Panc1 (cell line): Measurements from ENCODE around the gene SLC66A1. TPM values are rescaled to one million over a fixed set of nuclear protein-coding genes. Genes with fewer than 3 reads are reported as not detected.

ENCODE experiments used
- ATAC-seq: fragments of 200-7000 bp; cut with Tn5 transposase; 2 replicates; pipeline ENCODE4 v1.9.1; 2020; ENCODE audit warnings: mild to moderate bottlenecking, moderate library complexity
- BruUV-seq: library from RNA; stranded (reverse); fragments of 400-500 nt; replicated peaks from 2 replicates; lab custom pipeline; 2021; lab: Mats Ljungman, UMichigan
- CTCF ChIA-PET: fragments of 300-600 bp; sonication (Branson Sonifier 250); formaldehyde crosslinking; loops from one replicate; lab custom pipeline; 2022; ENCODE audit warnings: antibody characterized with exemption; lab: Charles Lee
- POLR2A ChIA-PET: fragments of 300-600 bp; sonication (Branson Sonifier 250); formaldehyde crosslinking; loops from one replicate; lab custom pipeline; 2022; ENCODE audit warnings: antibody characterized with exemption; lab: Charles Lee
- DNase-seq: peaks from one replicate; pipeline ENCODE4 v3.0.0-alpha.2; 2010; ENCODE audit warnings: low read depth, low spot score
- H3K27ac ChIP-seq: 2 replicates; pipeline ENCODE4 v1.5.1; 2011; ENCODE audit warnings: mild to moderate bottlenecking, low read length, inconsistent platforms
- H3K27me3 ChIP-seq: fragments of 200-500 bp; sonication (Bioruptor generic); 2 replicates; pipeline ENCODE4 v1.6.0; 2014; ENCODE audit warnings: low read length, inconsistent platforms; ENCODE audit not compliant: control insufficient read depth, insufficient read depth
- H3K36me3 ChIP-seq: fragments of 200-500 bp; sonication (Bioruptor generic); 2 replicates; pipeline ENCODE4 v1.5.1; 2014; ENCODE audit warnings: inconsistent platforms, mild to moderate bottlenecking, low read length, moderate library complexity; ENCODE audit not compliant: control insufficient read depth, insufficient read depth
- H3K4me1 ChIP-seq: 2 replicates; pipeline ENCODE4 v1.5.1; 2011; ENCODE audit warnings: inconsistent platforms, mild to moderate bottlenecking, low read length, moderate library complexity; ENCODE audit not compliant: control insufficient read depth, insufficient read depth
- H3K4me3 ChIP-seq, 2 experiments: 2 replicates each; pipeline ENCODE4 v1.5.1; 2011 to 2012; ENCODE audit warnings: low read depth in 2 of 2, low read length in 2 of 2, mild to moderate bottlenecking in 2 of 2, inconsistent platforms in 1 of 2, moderate library complexity in 1 of 2
- H3K9me3 ChIP-seq: fragments of 200-500 bp; sonication (Bioruptor generic); 2 replicates; pipeline ENCODE4 v1.5.1; 2014; ENCODE audit warnings: low read depth, mild to moderate bottlenecking, inconsistent platforms, low read length, moderate library complexity; ENCODE audit not compliant: control insufficient read depth, insufficient read depth
- CTCF ChIP-seq: fragments of 450-650 bp; IDR thresholded peaks from 2 replicates; pipeline ENCODE4 v1.5.1; 2017; ENCODE audit warnings: mild to moderate bottlenecking
- POLR2AphosphoS5 ChIP-seq: IDR thresholded peaks from 2 replicates; pipeline ENCODE4 v1.6.1; 2012; ENCODE audit warnings: mild to moderate bottlenecking, low read depth, low read length, moderate library complexity
- REST ChIP-seq, 2 experiments: IDR thresholded peaks; 2 replicates each; pipeline ENCODE4 v1.6.1; 2011 to 2012; ENCODE audit warnings: low read depth in 2 of 2, control low read depth in 1 of 2, low read length in 1 of 2, mild to moderate bottlenecking in 1 of 2, moderate library complexity in 1 of 2; ENCODE audit not compliant: insufficient read depth in 1 of 2
- SIN3A ChIP-seq: IDR thresholded peaks from 2 replicates; pipeline ENCODE4 v1.6.1; 2012; ENCODE audit warnings: low read depth, mild to moderate bottlenecking, low read length, moderate library complexity, borderline replicate concordance; ENCODE audit not compliant: insufficient read depth
- TCF7L2 ChIP-seq: IDR thresholded peaks from 2 replicates; pipeline ENCODE4 v1.6.1; 2011; ENCODE audit warnings: mild to moderate bottlenecking, low read depth, low read length, inconsistent platforms
- in situ Hi-C: cut with HindIII; loops from 2 replicates; pipeline ENCODE4 v1.10.0; 2016; ENCODE audit warnings: low sequenced_read_pairs, low pct_unique_long_range_greater_than_20kb
- intact Hi-C: fragments of 100-400 bp; cut with micrococcal nuclease; formaldehyde crosslinking; loops from one replicate; pipeline ENCODE4 v1.10.0; 2022; ENCODE audit not compliant: unreplicated experiment
- total RNA-seq: library from RNA; stranded (reverse); gene quantifications from one replicate; pipeline ENCODE4 v1.2.1, GENCODE V29; 2021; ENCODE audit not compliant: unreplicated experiment

SLC66A1 gene
- total RNA-seq, 1 experiment from 2014 or later, result 42.0 TPM

- DNase-seq (no peak), ATAC-seq (no peak)
- ChIA-PET CTCF (no interaction called here), POLR2A (no interaction called here)
- intact Hi-C loops (no loop called here), in situ Hi-C loops (no loop called here)
- H3K4me3 ChIP-seq, result no peak overlapping the region
- no peaks in the 10 kb centered on the region; the same call in 1 of the 2 replicates for H3K4me1 ChIP-seq
- no peaks in the 10 kb centered on the region for H3K9me3 ChIP-seq
- no peaks in the 10 kb centered on the region; the same call in 1 of the 2 replicates for H3K36me3 ChIP-seq
- no peak for TF ChIP-seq POLR2AphosphoS5
- TF ChIP-seq REST (IDR thresholded peaks at IDR 0.05; ENCODE audit: insufficient read depth in 1 of 2, low read depth in 2 of 2, low read length in 1 of 2), result no peak
- TF ChIP-seq CTCF, result no peak
- TF ChIP-seq SIN3A, result no peak
- TF ChIP-seq TCF7L2, result no peak
- H3K27me3 ChIP-seq, result no peaks in the 10 kb centered on the region
- H3K27ac ChIP-seq, result no peak overlapping the region
- BruUV-seq, result TSS peak; percentile 55
Measured at GRCh38 chr1:19327736-19328135, 15.6 kb downstream of the SLC66A1 start.

GRCh38 chr1:19328486-19328885 lies 16.4 kb downstream of the SLC66A1 start:
- no peak for DNase-seq
- ChIA-PET POLR2A (no interaction called here), CTCF (no interaction called here)
- H3K4me1 ChIP-seq, result no peaks in the 10 kb centered on the region; the same call in 1 of the 2 replicates
- BruUV-seq, result no TSS peak
- ATAC-seq, result no peak
- H3K36me3 ChIP-seq, result no peaks in the 10 kb centered on the region; the same call in 1 of the 2 replicates
- intact Hi-C loops, result no loop called here
- in situ Hi-C loops, result no loop called here
- no peaks in the 10 kb centered on the region for H3K9me3 ChIP-seq
- H3K4me3 ChIP-seq, result no peak overlapping the region
- no peak overlapping the region for H3K27ac ChIP-seq
- no peaks in the 10 kb centered on the region for H3K27me3 ChIP-seq
- no peak for TF ChIP-seq TCF7L2
- TF ChIP-seq SIN3A, result no peak
- no peak for TF ChIP-seq CTCF
- TF ChIP-seq REST (IDR thresholded peaks at IDR 0.05; ENCODE audit: insufficient read depth in 1 of 2, low read depth in 2 of 2, low read length in 1 of 2), result no peak
- no peak for TF ChIP-seq POLR2AphosphoS5
